Astrocyte (in vitro differentiated cells and primary cell): ENCODE data around the gene PEX6.

Experiments
- CTCF ChIP-seq: IDR thresholded peaks from 2 replicates; pipeline ENCODE4 v1.5.1; 2011; ENCODE audit warnings: low read depth, mild to moderate bottlenecking, inconsistent platforms, low read length, moderate library complexity; ENCODE audit not compliant: insufficient read depth
- EZH2 ChIP-seq: IDR thresholded peaks from 2 replicates; pipeline ENCODE4 v1.6.1; 2012; ENCODE audit warnings: mild to moderate bottlenecking, low read length, inconsistent platforms; ENCODE audit not compliant: insufficient read depth

DNA sequence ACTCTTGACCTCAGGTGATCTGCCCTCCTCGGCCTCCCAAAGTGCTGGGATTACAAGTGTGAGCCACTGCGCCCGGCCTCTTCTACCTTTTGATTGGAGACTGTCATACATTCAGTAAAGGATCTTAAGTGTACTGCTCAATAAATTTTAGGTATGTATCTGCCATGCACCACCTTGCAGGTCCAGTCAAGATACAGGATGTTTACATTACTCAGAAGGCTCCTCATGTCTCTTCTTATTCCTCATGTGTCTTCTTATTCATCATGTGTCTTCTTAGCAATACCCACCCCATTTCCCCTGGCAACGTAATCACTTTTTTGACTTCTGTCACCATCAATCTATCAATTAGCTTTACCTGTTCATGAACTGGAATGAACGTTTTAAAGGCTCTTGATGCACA, 26.9 kb upstream of the PEX6 start:
- TF ChIP-seq CTCF (no peak), EZH2 (no peak)
